ENCODE data around the gene INVS. TPM values are rescaled to one million over a fixed set of nuclear protein-coding genes. Genes with fewer than 3 reads are reported as not detected.

Gene INVS
- total and polyA plus RNA-seq, 2 donors (not counting 1 experiment from before 2014, with no cell fraction given): 13.9 to 37.0 TPM

DNA sequence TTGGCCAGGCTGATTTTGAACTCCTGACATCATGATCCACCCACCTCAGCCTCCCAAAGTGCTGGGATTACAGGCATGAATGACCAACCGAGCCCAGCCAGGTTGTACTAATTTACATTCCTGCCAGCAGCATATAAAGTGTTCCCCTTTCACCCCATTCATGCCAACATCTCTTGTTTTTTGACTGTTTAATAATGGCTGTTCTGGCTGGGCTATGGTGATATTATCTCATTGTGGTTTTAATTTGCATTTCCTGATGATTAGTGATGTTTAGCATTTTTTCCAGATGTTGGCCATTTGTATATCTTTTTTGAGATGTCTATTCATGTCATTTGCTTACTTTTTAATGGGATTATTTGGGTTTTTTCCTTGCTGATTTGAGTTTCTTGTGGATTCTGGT, 87.3 kb downstream of the INVS start:
- no peaks in the 10 kb centered on the region for H3K79me2 ChIP-seq (ENCODE audit: control insufficient read depth, insufficient read depth, low read length)
- ATAC-seq (ENCODE audit: low read depth) (no peak), DNase-seq (no peak)
- H3K27ac ChIP-seq (ENCODE audit: low read length in 2 of 2): no peak overlapping the region
- H3K4me3 ChIP-seq (ENCODE audit: control extremely low read depth in 1 of 5, extremely low read depth in 1 of 5, insufficient read depth in 1 of 5, low read depth in 2 of 5, low read length in 4 of 5): no peak overlapping the region
- intact Hi-C loops (cut with micrococcal nuclease): no loop called here
- no peaks in the 10 kb centered on the region for H3K4me1 ChIP-seq (ENCODE audit: control insufficient read depth in 2 of 2, insufficient read depth in 2 of 2, low read length in 2 of 2)
- peaks cover 23% of the 10 kb centered on the region for H3K9me3 Mint-ChIP-seq (ENCODE audit: insufficient read depth)
- TF ChIP-seq CTCF (IDR thresholded peaks at IDR 0.05) (no peak), EZH2 (IDR thresholded peaks at IDR 0.05; ENCODE audit: borderline replicate concordance, insufficient read depth, low read depth, low read length, poor library complexity, severe bottlenecking) (no peak)
- ChIA-PET POLR2A (no interaction called here), CTCF (no interaction called here)
- H3K4me3 Mint-ChIP-seq: no peak overlapping the region
- no peak overlapping the region for H2AFZ ChIP-seq (ENCODE audit: insufficient read depth, low read depth, low read length, poor library complexity, severe bottlenecking)
- no peak overlapping the region for H3K9ac ChIP-seq (ENCODE audit: low read length)
- H3K4me1 Mint-ChIP-seq: peaks cover 2% of the 10 kb centered on the region
- no peak overlapping the region for H3K27ac Mint-ChIP-seq
- no peaks in the 10 kb centered on the region for H3K36me3 ChIP-seq (replicated peaks in 1 of 2; ENCODE audit: control extremely low read depth in 1 of 2, control insufficient read depth in 1 of 2, extremely low read depth in 1 of 2, insufficient read depth in 2 of 2, low read length in 1 of 2)
- no peak overlapping the region for H3K4me2 ChIP-seq (replicated peaks; ENCODE audit: low read depth, low read length, poor library complexity, severe bottlenecking)
- no peaks in the 10 kb centered on the region for H3K27me3 Mint-ChIP-seq
- WGBS (ENCODE audit: insufficient coverage): no CpG with 5 or more reads among the region's 1 CpG
- no peaks in the 10 kb centered on the region for H4K20me1 ChIP-seq (ENCODE audit: control insufficient read depth, insufficient read depth, low read length, poor library complexity, severe bottlenecking)
- H3K27me3 ChIP-seq (replicated peaks in 1 of 4; ENCODE audit: control extremely low read depth in 1 of 4, control insufficient read depth in 3 of 4, insufficient read depth in 4 of 4, low read length in 3 of 4): no peaks in the 10 kb centered on the region
- H3K9me3 ChIP-seq (ENCODE audit: control extremely low read depth in 1 of 3, control insufficient read depth in 2 of 3, insufficient read depth in 1 of 3, low read length in 2 of 3): peaks cover 4 to 23% (median 11%) of the 10 kb centered on the region in 3 donors

- no peaks in the 10 kb centered on the region for H4K20me1 ChIP-seq (ENCODE audit: control insufficient read depth, insufficient read depth, low read length, poor library complexity, severe bottlenecking)
- H3K9me3 ChIP-seq (ENCODE audit: control extremely low read depth in 1 of 3, control insufficient read depth in 2 of 3, insufficient read depth in 1 of 3, low read length in 2 of 3): peaks cover 6 to 32% (median 15%) of the 10 kb centered on the region in 3 donors
- H3K4me2 ChIP-seq (replicated peaks; ENCODE audit: low read depth, low read length, poor library complexity, severe bottlenecking): no peak overlapping the region
- H3K27ac Mint-ChIP-seq: no peak overlapping the region
- no peaks in the 10 kb centered on the region for H3K27me3 Mint-ChIP-seq
- ChIA-PET CTCF (no interaction called here), POLR2A (no interaction called here)
- no peak overlapping the region for H2AFZ ChIP-seq (ENCODE audit: insufficient read depth, low read depth, low read length, poor library complexity, severe bottlenecking)
- no peaks in the 10 kb centered on the region for H3K79me2 ChIP-seq (ENCODE audit: control insufficient read depth, insufficient read depth, low read length)
- no CpG with 5 or more reads among the region's 2 CpGs for WGBS (ENCODE audit: insufficient coverage)
- H3K4me1 Mint-ChIP-seq: peaks cover 2% of the 10 kb centered on the region
- peaks cover 0 to 2% of the 10 kb centered on the region in 2 experiments for H3K36me3 ChIP-seq (replicated peaks in 1 of 2; ENCODE audit: control extremely low read depth in 1 of 2, control insufficient read depth in 1 of 2, extremely low read depth in 1 of 2, insufficient read depth in 2 of 2, low read length in 1 of 2)
- H3K27me3 ChIP-seq (replicated peaks in 1 of 4; ENCODE audit: control extremely low read depth in 1 of 4, control insufficient read depth in 3 of 4, insufficient read depth in 4 of 4, low read length in 3 of 4): no peaks in the 10 kb centered on the region
- H3K9me3 Mint-ChIP-seq (ENCODE audit: insufficient read depth): peaks cover 20% of the 10 kb centered on the region
- H3K4me3 ChIP-seq (ENCODE audit: control extremely low read depth in 1 of 5, extremely low read depth in 1 of 5, insufficient read depth in 1 of 5, low read depth in 2 of 5, low read length in 4 of 5): no peak overlapping the region
- no peak overlapping the region for H3K27ac ChIP-seq (ENCODE audit: low read length in 2 of 2)
- H3K9ac ChIP-seq (ENCODE audit: low read length): no peak overlapping the region
- H3K4me3 Mint-ChIP-seq: no peak overlapping the region
- intact Hi-C loops (cut with micrococcal nuclease): no loop called here
- no peak for DNase-seq
- TF ChIP-seq EZH2 (IDR thresholded peaks at IDR 0.05; ENCODE audit: borderline replicate concordance, insufficient read depth, low read depth, low read length, poor library complexity, severe bottlenecking): no peak
- no peak for TF ChIP-seq CTCF (IDR thresholded peaks at IDR 0.05)
- no peaks in the 10 kb centered on the region for H3K4me1 ChIP-seq (ENCODE audit: control insufficient read depth in 2 of 2, insufficient read depth in 2 of 2, low read length in 2 of 2)
- no peak for ATAC-seq (ENCODE audit: low read depth)
Measured at GRCh38 chr9:100190339-100190738, 91.3 kb downstream of the INVS start.
